Keratinocyte (primary cell): ENCODE measurements around the gene AP4M1. TPM values are rescaled to one million over a fixed set of nuclear protein-coding genes. Genes with fewer than 3 reads are reported as not detected.

Experiments used
- DNase-seq: peaks from one replicate; pipeline ENCODE4 v3.0.0-alpha.2; 2011; ENCODE audit warnings: low read depth, missing footprints, low spot score
- FAIRE-seq: peaks from 2 replicates; lab custom pipeline; 2011; peaks lifted over from hg19 to GRCh38; lab: Jason Lieb, UNC
- H2AFZ ChIP-seq: 2 replicates; pipeline ENCODE4 v1.6.0; 2012; ENCODE audit warnings: low read length, control low read depth, inconsistent platforms; ENCODE audit not compliant: control insufficient read depth
- H3K27ac ChIP-seq: 2 replicates; pipeline ENCODE4 v1.5.1; 2011; ENCODE audit warnings: low read length; ENCODE audit not compliant: control insufficient read depth, insufficient read depth
- H3K27me3 ChIP-seq: 3 replicates; pipeline ENCODE4 v1.6.0; 2011; ENCODE audit warnings: low read length; ENCODE audit not compliant: control insufficient read depth, insufficient read depth; ENCODE audit errors: extremely low read depth
- H3K36me3 ChIP-seq, 2 experiments: 2 replicates in 1 of 2; 3 replicates in 1 of 2; pipeline ENCODE4 v1.5.1; 2011; ENCODE audit warnings: low read length in 2 of 2, mild to moderate bottlenecking in 1 of 2; ENCODE audit not compliant: control insufficient read depth in 2 of 2, insufficient read depth in 2 of 2; ENCODE audit errors: extremely low read depth in 1 of 2
- H3K4me1 ChIP-seq: 3 replicates; pipeline ENCODE4 v1.5.1; 2011; ENCODE audit warnings: low read length; ENCODE audit not compliant: control insufficient read depth, insufficient read depth; ENCODE audit errors: extremely low read depth
- H3K4me2 ChIP-seq: 3 replicates; pipeline ENCODE4 v1.6.0; 2011; ENCODE audit warnings: low read depth, low read length; ENCODE audit not compliant: control insufficient read depth, insufficient read depth; ENCODE audit errors: extremely low read depth
- H3K4me3 ChIP-seq, 3 experiments: fragments of 200-600 bp in 1 of 3; sonication (generic) in 1 of 3; 2 replicates in 2 of 3; 3 replicates in 1 of 3; pipeline ENCODE4 v1.5.1; 2011 to 2016; ENCODE audit warnings: low read length in 3 of 3, mild to moderate bottlenecking in 3 of 3, control low read depth in 2 of 3, inconsistent platforms in 1 of 3, low read depth in 1 of 3, mixed read lengths in 1 of 3, mixed run types in 1 of 3, moderate library complexity in 1 of 3; ENCODE audit not compliant: control insufficient read depth in 2 of 3, insufficient read depth in 2 of 3; ENCODE audit errors: extremely low read depth in 1 of 3
- H3K79me2 ChIP-seq: 2 replicates; pipeline ENCODE4 v1.6.0; 2012; ENCODE audit warnings: low read length; ENCODE audit not compliant: control insufficient read depth, insufficient read depth
- H3K9ac ChIP-seq: 3 replicates; pipeline ENCODE4 v1.6.0; 2011; ENCODE audit warnings: low read length; ENCODE audit not compliant: control insufficient read depth, insufficient read depth; ENCODE audit errors: extremely low read depth
- H3K9me1 ChIP-seq: 3 replicates; pipeline ENCODE4 v1.6.0; 2011; ENCODE audit warnings: low read length; ENCODE audit not compliant: control insufficient read depth, insufficient read depth; ENCODE audit errors: extremely low read depth
- H3K9me3 ChIP-seq: 2 replicates; pipeline ENCODE4 v1.5.1; 2012; ENCODE audit warnings: low read depth, low read length; ENCODE audit not compliant: control insufficient read depth
- H4K20me1 ChIP-seq: 3 replicates; pipeline ENCODE4 v1.6.0; 2011; ENCODE audit warnings: low read length; ENCODE audit not compliant: control insufficient read depth, insufficient read depth; ENCODE audit errors: extremely low read depth
- CTCF ChIP-seq, 3 experiments: IDR thresholded peaks in 1 of 3; conservative IDR thresholded peaks in 1 of 3; optimal IDR thresholded peaks in 1 of 3; 2 replicates in 2 of 3; 3 replicates in 1 of 3; pipeline versions ENCODE3 to v1.5.1; 2011; ENCODE audit warnings: low read length in 3 of 3, mild to moderate bottlenecking in 3 of 3, moderate library complexity in 2 of 3, control low read depth in 1 of 3, inconsistent platforms in 1 of 3; ENCODE audit not compliant: insufficient read depth in 2 of 3; ENCODE audit errors: extremely low read depth in 1 of 3
- EZH2 ChIP-seq: IDR thresholded peaks from one replicate; pipeline ENCODE4 v1.6.1; 2012; ENCODE audit warnings: inconsistent platforms, mild to moderate bottlenecking, low read length, moderate library complexity
- dilution Hi-C: fragments of 300-500 bp; cut with MboI; formaldehyde crosslinking; loops from one replicate; pipeline ENCODE4 v1.7.0; 2020; ENCODE audit warnings: low sequenced_read_pairs; ENCODE audit not compliant: extremely low pct_ligation_motif_present
- polyA plus RNA-seq, 5 experiments: library from polyadenylated mRNA; depleted of rRNA in 3 of 5; stranded (reverse) in 3 of 5; stranded (forward) in 1 of 5; unstranded in 1 of 5; fragments of >200 nt; gene quantifications; 1 replicate in 1 of 5; 2 replicates in 3 of 5; 3 replicates in 1 of 5; pipeline versions ENCODE4 v1.2.1 to v1.2.3, GENCODE V29; 2011 to 2012; ENCODE audit warnings: missing spikeins in 2 of 5, low read depth in 1 of 5, low replicate concordance in 1 of 5

The AP4M1 gene
- polyA plus RNA-seq, 1 donor (not counting 4 experiments of a cell fraction or from before 2014, with no cell fraction given) = 14.2 TPM

GRCh38 chr7:100071018-100071723, 30.3 kb upstream of the AP4M1 start:
- Histone ChIP-seq H4K20me1 (no peaks in the 10 kb centered on the region), H3K9me3 (peaks cover 27% of the 10 kb centered on the region), H3K9ac (no peak overlapping the region), H3K4me2 (no peak overlapping the region), H3K9me1 (no peaks in the 10 kb centered on the region), H3K36me3 (peaks cover 53 to 61% of the 10 kb centered on the region in 2 experiments), H3K79me2 (peaks cover 9% of the 10 kb centered on the region), H2AFZ (no peak overlapping the region), H3K27ac (no peak overlapping the region), H3K4me1 (no peaks in the 10 kb centered on the region), H3K4me3 (no peak overlapping the region), H3K27me3 (no peaks in the 10 kb centered on the region)
- dilution Hi-C loops = no loop called here
- FAIRE-seq (no peak), DNase-seq (no peak)
- TF ChIP-seq CTCF (optimal IDR thresholded peaks at IDR 0.05 in 1 of 3, IDR thresholded peaks at IDR 0.05 in 1 of 3, conservative IDR thresholded peaks at IDR 0.05 in 1 of 3; ENCODE audit: extremely low read depth in 1 of 3, insufficient read depth in 2 of 3, low read length in 3 of 3) = no peak
- no peak for TF ChIP-seq EZH2

DNA sequence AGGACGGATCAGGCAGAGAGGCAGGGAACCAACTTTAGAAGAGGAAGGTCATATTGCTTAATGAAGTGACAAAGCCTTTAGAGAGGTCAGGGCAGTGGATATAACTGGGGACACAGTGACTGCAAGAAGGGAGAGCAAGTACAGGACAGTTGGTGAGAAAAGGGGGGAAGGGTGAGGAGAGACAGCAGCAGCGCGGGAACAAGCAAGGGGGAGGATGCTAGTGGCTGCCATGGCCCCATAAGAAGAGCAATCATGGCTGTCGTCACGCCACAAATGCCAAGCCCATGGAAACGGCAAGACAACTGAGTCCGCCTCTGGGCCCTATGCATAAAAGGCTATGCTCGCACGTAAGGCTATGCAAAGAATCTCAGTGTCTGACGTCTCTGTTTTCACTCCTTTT, 29.0 kb upstream of the AP4M1 start:
- Histone ChIP-seq H4K20me1 (no peaks in the 10 kb centered on the region), H3K79me2 (peaks cover 18% of the 10 kb centered on the region), H3K9me1 (no peaks in the 10 kb centered on the region), H3K9me3 (peaks cover 27% of the 10 kb centered on the region), H3K27ac (no peak overlapping the region), H3K27me3 (no peaks in the 10 kb centered on the region), H2AFZ (no peak overlapping the region), H3K36me3 (peaks cover 60 to 69% of the 10 kb centered on the region in 2 experiments), H3K4me1 (no peaks in the 10 kb centered on the region), H3K9ac (no peak overlapping the region), H3K4me2 (no peak overlapping the region), H3K4me3 (no peak overlapping the region)
- dilution Hi-C loops = no loop called here
- no peak for DNase-seq
- no peak for TF ChIP-seq EZH2
- no peak for TF ChIP-seq CTCF (optimal IDR thresholded peaks at IDR 0.05 in 1 of 3, IDR thresholded peaks at IDR 0.05 in 1 of 3, conservative IDR thresholded peaks at IDR 0.05 in 1 of 3; ENCODE audit: extremely low read depth in 1 of 3, insufficient read depth in 2 of 3, low read length in 3 of 3)
- no peak for FAIRE-seq
